LNCAP (cell line): Measurements from ENCODE around the gene CMTM1.

Experiments
- TF ChIP-seq, protein P1 (sequence below): fragments of 450-650 bp; IDR thresholded peaks from 2 replicates; pipeline ENCODE4 v1.5.1; 2017; ENCODE audit warnings: mild to moderate bottlenecking

Gene CMTM1

DNA sequence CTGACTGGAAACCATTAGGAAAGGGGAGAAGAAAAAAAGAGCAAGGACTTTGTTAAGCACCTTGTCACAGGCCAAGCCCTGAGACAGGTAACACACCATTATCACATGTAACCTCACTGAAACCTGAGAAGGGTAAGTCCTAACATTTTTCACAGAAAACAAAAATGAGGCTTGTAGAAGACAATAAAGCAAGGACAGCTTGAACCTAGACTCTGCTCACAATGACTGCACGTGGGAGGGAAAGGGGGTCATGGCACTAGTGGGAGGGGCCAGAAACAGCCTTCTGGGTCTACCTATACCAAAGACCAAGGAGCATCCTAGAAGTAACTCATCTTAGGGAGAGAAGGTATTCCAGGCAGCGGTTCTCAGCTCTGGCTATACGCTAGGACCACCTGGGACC, 23.8 kb upstream of the CMTM1 start:
- TF ChIP-seq, protein P1, sequence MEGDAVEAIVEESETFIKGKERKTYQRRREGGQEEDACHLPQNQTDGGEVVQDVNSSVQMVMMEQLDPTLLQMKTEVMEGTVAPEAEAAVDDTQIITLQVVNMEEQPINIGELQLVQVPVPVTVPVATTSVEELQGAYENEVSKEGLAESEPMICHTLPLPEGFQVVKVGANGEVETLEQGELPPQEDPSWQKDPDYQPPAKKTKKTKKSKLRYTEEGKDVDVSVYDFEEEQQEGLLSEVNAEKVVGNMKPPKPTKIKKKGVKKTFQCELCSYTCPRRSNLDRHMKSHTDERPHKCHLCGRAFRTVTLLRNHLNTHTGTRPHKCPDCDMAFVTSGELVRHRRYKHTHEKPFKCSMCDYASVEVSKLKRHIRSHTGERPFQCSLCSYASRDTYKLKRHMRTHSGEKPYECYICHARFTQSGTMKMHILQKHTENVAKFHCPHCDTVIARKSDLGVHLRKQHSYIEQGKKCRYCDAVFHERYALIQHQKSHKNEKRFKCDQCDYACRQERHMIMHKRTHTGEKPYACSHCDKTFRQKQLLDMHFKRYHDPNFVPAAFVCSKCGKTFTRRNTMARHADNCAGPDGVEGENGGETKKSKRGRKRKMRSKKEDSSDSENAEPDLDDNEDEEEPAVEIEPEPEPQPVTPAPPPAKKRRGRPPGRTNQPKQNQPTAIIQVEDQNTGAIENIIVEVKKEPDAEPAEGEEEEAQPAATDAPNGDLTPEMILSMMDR: no peak

DNA sequence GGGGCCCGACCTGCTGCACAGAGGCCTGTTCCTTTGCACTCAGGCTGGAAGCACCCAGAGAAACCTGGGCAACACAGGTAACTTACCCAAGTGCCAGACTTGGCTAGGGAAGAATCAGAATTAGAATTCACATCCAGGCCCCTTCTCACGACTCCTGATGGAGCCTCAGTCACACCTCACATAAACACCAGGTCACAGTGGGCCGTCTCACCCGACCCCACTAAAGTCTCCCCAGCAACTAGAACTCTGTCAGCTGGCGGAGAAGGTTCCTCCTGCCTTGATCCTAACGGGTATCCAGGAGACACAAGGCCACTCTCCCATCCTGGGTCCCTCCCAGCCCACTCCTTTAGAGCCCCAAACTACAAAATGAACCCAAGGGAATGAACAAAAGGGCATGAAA, 22.7 kb upstream of the CMTM1 start:
- TF ChIP-seq, protein P1: no peak

DNA sequence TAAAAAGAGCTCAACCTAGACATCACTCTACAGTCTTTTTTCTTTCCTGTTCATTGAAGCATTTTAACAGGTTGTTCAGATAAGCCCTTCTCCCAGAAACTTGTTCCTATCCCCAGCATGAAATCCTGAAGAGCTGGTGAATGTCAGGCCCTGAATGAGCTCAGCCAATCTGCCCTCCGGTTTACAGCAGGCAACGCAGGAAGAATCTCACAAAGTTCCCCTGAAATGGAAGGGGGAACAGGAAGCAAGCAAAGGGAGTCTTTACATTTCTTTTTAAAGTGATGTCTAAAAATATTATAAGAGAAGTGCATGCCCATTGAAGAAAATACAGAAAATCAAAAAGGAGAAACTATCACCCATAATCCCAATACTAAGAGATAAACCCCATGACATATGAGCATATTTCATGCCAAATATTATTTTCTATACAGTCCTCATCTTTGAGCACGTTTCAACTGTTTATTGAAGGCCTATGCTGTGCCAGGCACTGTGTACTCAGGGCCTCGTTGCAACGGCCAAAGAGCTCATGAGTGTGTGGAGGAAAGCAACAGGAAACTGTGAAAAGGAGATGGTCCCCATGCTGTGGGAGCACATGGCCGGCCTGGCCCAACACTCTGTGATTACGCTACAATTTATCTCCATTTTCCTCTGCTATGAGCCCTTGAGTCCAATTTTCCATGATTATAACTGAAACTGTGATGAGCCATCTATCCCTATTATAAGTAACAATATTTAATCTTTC, 22.1 kb upstream of the CMTM1 start:
- TF ChIP-seq, protein P1: no peak

DNA sequence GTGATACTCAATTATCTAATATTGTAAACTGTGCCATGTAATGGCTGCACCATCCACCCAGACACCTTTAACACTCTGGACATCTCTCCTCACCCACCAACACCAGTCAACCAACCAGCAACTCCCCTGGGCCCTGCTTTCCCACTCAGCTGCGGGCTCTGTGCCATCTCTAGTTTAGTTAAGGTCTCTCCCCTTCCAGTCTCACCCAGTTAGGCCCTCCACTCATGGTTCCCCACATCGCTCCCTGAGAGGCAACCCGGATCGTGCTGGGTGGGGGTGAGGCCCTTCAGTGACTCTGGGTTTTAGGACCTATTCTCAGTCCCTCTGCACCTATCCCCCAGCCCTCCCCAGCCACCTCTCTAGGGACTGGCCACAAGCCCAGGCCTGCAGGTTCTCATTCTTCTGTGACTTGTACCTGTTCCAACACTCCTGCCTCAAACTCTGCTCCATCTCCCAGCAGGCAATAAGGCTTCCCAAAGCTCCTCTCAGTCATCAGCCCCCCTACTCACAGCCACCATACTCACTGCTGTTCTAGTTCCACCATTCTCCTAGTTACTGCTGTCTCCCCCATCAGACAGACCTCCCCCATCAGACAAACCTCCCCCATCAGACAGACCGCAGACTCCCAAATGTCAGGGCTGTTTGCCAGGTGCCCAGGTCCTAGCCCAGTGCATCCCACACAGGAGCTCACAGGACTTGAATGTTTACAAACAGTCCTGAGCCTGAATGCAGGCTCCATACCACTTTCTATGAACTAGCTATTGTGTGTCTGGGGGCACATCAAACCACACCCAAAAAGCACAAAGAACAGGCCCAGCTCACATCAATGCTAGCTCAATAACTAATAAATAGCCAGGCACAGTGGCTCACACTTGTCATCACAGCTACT, 18.9 kb upstream of the CMTM1 start:
- TF ChIP-seq, protein P1: no peak

DNA sequence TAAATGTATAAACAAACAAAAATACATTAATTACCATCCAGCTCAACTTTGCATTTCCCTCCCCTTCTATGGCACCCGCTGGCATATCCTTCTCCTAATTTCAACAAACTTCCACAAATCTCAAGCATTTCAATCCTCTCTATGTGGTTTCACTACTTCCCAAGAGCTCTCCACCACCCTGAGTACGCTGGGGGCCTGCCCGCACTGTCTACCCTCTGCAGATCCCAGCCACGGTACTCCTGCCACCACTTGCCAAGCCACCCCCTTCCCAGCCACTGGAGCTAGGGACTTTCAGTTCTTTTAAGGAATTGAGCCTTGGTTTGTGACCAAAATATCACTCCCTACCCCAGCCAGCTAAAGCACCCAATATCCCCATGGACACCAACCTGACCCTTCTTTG, 18.2 kb upstream of the CMTM1 start:
- TF ChIP-seq, protein P1: no peak

DNA sequence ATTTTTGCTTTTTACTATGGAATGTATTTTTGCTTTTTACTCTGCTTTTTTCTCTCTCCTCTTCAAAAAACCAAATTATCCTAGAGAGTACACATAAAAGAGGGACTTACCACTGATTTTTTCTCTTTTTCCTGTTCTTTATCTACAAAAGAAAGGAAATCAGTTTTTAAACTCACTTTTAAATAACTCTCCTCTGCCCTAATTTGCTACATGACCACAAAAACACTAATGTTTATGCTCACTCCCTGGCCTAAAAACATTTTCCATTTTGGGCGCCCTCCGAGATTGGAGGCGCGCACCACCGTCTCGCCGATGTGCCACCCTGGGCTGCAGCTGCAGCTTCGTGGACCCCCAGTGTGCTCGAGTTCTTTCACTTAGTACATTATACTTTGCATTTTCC, 17.4 kb upstream of the CMTM1 start:
- TF ChIP-seq, protein P1: no peak

DNA sequence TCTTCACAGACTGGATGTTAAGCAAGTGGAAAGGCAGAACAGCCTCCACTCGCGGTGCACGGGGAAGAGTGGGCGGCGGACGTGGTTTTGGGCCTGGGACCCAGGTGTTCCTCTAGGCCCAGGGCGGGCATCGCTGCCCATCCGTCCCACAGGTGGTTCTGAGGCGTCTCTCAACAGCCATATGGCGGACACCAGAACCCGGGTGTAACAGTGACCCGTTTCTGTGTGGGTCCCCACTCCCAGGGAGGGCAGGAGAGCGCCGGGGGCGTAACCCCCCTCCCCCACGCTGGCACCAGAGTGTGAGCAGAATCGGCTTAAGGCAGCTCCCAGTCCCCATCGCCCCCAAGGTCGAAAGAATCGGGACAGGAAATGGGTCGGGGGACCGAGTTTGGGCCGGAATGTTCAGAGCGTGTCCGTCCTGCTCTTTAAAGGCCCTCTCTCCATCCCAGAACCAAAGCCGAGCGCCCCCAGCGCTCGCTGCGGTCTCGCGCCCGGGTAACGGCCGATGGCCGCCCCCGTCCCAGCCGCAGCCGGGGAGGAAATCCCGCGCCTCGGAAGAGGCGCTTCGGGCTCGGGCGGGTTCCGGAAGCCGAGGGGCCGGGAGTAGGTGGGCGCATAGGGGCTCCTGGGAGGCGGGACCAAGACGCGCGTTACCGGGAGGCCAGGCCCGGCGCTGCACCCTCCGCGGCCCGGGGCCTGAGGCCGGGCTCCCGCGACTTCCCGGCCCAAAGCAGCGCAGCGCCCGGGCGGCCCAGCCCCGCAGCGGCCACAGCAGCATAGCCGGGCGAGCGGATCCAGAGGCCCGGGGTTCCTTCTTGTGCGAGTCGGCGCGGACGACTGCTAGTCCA, 16.7 kb upstream of the CMTM1 start, which contains the start of gene TK2:
TSS of gene TK2 (minus strand) at position 839 of the 848 bp plus-strand sequence. CDS start at position 778, 61 bp downstream.
- TF ChIP-seq, protein P1: peak; percentile 38; the same call in 1 of the 2 replicates
